HepG2 (cell line): ENCODE measurements around the gene RBCK1. TPM values are rescaled to one million over a fixed set of nuclear protein-coding genes. Genes with fewer than 3 reads are reported as not detected.

Source experiments
- CBX5 ChIP-seq: sonication (generic); formaldehyde crosslinking; IDR thresholded peaks from 2 replicates; pipeline ENCODE4 v1.4.0; 2020; ENCODE audit warnings: missing genetic modification reagents, borderline replicate concordance
- GATAD2A ChIP-seq: IDR thresholded peaks from 2 replicates; pipeline ENCODE4 v1.6.1; 2016
- MIXL1 ChIP-seq: IDR thresholded peaks from 2 replicates; pipeline ENCODE4 v1.6.1; 2016
- NFE2 ChIP-seq: sonication (generic); formaldehyde crosslinking; IDR thresholded peaks from 2 replicates; pipeline ENCODE4 v1.4.0; 2020; ENCODE audit warnings: missing genetic modification reagents
- NFKBIZ ChIP-seq: IDR thresholded peaks from 2 replicates; pipeline ENCODE4 v1.6.1; 2018; ENCODE audit warnings: missing genetic modification reagents, missing compliant biosample characterization
- PTBP1 ChIP-seq: fragments of 200-400 bp; formaldehyde crosslinking; IDR thresholded peaks from 2 replicates; pipeline ENCODE4 v1.6.1; 2018; ENCODE audit warnings: low read length, low read depth; ENCODE audit not compliant: poor library complexity, severe bottlenecking
- TOE1 ChIP-seq: sonication (generic); formaldehyde crosslinking; IDR thresholded peaks from 2 replicates; pipeline ENCODE4 v1.4.0; 2020; ENCODE audit warnings: mild to moderate bottlenecking, missing genetic modification reagents
- ZC3H4 ChIP-seq: sonication (generic); formaldehyde crosslinking; IDR thresholded peaks from 2 replicates; pipeline ENCODE4 v1.4.0; 2020; ENCODE audit warnings: missing genetic modification reagents, borderline replicate concordance
- ZNF326 ChIP-seq: sonication (generic); formaldehyde crosslinking; IDR thresholded peaks from 2 replicates; pipeline ENCODE4 v1.4.0; 2020; ENCODE audit warnings: missing genetic modification reagents, borderline replicate concordance
- ZNF501 ChIP-seq: sonication (generic); formaldehyde crosslinking; IDR thresholded peaks from 2 replicates; pipeline ENCODE4 v1.5.1; 2020; ENCODE audit warnings: mild to moderate bottlenecking, moderate library complexity, missing genetic modification reagents
- ZNF619 ChIP-seq: sonication (generic); formaldehyde crosslinking; IDR thresholded peaks from 2 replicates; pipeline ENCODE4 v1.4.0; 2020; ENCODE audit warnings: mild to moderate bottlenecking, missing genetic modification reagents
- ZNF883 ChIP-seq: sonication (generic); formaldehyde crosslinking; IDR thresholded peaks from 2 replicates; pipeline ENCODE4 v1.5.1; 2020; ENCODE audit warnings: mild to moderate bottlenecking, missing genetic modification reagents; ENCODE audit errors: not compliant biosample characterization
- polyA plus RNA-seq, 8 experiments: library from polyadenylated mRNA; depleted of rRNA in 3 of 8; stranded (reverse) in 7 of 8; unstranded in 1 of 8; fragments of >200 nt; fragmentation: Illumina TruSeq in 4 of 8; extraction: Trizol in 4 of 8; gene quantifications; 2 replicates each; pipeline versions ENCODE4 v1.2.1 to v1.2.3, GENCODE V29; 2011 to 2016; ENCODE audit warnings: low read depth in 4 of 8, missing spikeins in 1 of 8, mixed read lengths in 1 of 8; ENCODE audit not compliant: insufficient read depth in 1 of 8
- total RNA-seq, 5 experiments: library from RNA; depleted of rRNA; stranded (reverse); fragments of >200 nt; fragmentation: Illumina TruSeq; extraction: Trizol; gene quantifications; 2 replicates each; pipeline ENCODE4 v1.2.3, GENCODE V29; 2016; ENCODE audit warnings: low read depth in 1 of 5
- TF ChIP-seq, protein P1 (sequence below): sonication (generic); formaldehyde crosslinking; conservative IDR thresholded peaks from 2 replicates; pipeline ENCODE4 v1.8.0; 2022; ENCODE audit warnings: mild to moderate bottlenecking, moderate library complexity, missing genetic modification reagents
- TF ChIP-seq, protein P2 (sequence below): sonication (generic); formaldehyde crosslinking; IDR thresholded peaks from 2 replicates; pipeline ENCODE4 v1.4.0; 2020; ENCODE audit warnings: missing genetic modification reagents
- TF ChIP-seq, protein P3 (sequence below): conservative IDR thresholded peaks from 2 replicates; pipeline ENCODE4 v1.6.1; 2018; ENCODE audit warnings: missing genetic modification reagents
- TF ChIP-seq, protein P4 (sequence below): sonication (generic); formaldehyde crosslinking; IDR thresholded peaks from 2 replicates; pipeline ENCODE4 v1.8.1; 2023; ENCODE audit warnings: mild to moderate bottlenecking, missing genetic modification reagents
- TF ChIP-seq, protein P5 (sequence below): IDR thresholded peaks from 2 replicates; pipeline ENCODE4 v1.6.1; 2018; ENCODE audit warnings: missing genetic modification reagents, mild to moderate bottlenecking, missing compliant biosample characterization

Gene RBCK1
- total and polyA plus RNA-seq, 2 of the 13 experiments (the other 11 are each of a cell fraction or from before 2014, with no cell fraction given) = 149 to 215 TPM

DNA sequence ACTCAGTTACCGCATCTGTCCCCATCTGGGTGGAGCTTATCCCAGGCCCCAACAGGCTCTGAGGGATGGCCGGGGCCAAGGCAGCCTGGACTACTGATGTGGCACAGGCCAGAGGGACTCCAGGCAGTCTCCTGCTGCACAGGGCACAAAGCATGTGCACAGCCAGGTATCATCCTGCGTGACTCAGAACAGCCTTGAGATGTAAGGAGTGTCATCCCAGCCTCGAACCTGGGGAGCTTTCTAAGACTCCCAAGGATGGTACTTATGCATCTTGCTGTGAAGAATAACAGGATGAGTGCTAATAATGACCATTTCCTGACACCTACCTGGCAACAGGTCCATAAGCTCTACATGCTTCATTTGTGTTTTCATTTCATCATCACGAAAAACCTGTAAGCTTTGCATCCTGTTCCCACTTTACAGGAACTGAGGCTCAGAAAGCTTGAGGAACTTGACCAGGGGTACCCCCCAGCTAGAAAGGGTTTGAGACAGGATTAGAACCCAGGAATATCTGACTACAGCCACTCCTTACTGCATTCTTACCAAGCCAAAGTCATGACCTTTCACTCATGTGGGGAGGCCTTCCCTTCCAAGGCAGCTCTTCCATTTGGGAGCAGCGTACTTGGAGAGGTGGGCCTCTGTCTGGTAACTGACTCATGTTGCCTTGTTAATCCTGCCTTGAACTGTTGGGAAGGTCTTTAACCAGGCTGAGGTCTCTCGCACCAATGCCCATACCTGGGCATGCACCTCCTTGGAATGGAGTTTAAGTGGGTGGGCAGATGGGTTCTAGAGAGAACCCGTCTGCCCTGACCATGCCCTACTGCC is 25.6 kb upstream of the RBCK1 start (continued):
- TF ChIP-seq, protein P1, sequence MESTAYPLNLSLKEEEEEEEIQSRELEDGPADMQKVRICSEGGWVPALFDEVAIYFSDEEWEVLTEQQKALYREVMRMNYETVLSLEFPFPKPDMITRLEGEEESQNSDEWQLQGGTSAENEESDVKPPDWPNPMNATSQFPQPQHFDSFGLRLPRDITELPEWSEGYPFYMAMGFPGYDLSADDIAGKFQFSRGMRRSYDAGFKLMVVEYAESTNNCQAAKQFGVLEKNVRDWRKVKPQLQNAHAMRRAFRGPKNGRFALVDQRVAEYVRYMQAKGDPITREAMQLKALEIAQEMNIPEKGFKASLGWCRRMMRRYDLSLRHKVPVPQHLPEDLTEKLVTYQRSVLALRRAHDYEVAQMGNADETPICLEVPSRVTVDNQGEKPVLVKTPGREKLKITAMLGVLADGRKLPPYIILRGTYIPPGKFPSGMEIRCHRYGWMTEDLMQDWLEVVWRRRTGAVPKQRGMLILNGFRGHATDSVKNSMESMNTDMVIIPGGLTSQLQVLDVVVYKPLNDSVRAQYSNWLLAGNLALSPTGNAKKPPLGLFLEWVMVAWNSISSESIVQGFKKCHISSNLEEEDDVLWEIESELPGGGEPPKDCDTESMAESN = peak; percentile 14; the same call in 1 of the 2 replicates
- TF ChIP-seq CBX5 = peak; percentile 37; the same call in 1 of the 2 replicates
- TF ChIP-seq ZNF501 (CRISPR knock-in tag) = peak; percentile 48; the same call in 1 of the 2 replicates
- TF ChIP-seq GATAD2A = peak; percentile 7; the same call in 1 of the 2 replicates
- TF ChIP-seq PTBP1 = no peak
- TF ChIP-seq, protein P2, sequence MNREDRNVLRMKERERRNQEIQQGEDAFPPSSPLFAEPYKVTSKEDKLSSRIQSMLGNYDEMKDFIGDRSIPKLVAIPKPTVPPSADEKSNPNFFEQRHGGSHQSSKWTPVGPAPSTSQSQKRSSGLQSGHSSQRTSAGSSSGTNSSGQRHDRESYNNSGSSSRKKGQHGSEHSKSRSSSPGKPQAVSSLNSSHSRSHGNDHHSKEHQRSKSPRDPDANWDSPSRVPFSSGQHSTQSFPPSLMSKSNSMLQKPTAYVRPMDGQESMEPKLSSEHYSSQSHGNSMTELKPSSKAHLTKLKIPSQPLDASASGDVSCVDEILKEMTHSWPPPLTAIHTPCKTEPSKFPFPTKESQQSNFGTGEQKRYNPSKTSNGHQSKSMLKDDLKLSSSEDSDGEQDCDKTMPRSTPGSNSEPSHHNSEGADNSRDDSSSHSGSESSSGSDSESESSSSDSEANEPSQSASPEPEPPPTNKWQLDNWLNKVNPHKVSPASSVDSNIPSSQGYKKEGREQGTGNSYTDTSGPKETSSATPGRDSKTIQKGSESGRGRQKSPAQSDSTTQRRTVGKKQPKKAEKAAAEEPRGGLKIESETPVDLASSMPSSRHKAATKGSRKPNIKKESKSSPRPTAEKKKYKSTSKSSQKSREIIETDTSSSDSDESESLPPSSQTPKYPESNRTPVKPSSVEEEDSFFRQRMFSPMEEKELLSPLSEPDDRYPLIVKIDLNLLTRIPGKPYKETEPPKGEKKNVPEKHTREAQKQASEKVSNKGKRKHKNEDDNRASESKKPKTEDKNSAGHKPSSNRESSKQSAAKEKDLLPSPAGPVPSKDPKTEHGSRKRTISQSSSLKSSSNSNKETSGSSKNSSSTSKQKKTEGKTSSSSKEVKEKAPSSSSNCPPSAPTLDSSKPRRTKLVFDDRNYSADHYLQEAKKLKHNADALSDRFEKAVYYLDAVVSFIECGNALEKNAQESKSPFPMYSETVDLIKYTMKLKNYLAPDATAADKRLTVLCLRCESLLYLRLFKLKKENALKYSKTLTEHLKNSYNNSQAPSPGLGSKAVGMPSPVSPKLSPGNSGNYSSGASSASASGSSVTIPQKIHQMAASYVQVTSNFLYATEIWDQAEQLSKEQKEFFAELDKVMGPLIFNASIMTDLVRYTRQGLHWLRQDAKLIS (CRISPR knock-in tag) = peak; percentile 73
- peak; percentile 43; the same call in 1 of the 2 replicates for TF ChIP-seq ZNF326
- TF ChIP-seq, protein P3, sequence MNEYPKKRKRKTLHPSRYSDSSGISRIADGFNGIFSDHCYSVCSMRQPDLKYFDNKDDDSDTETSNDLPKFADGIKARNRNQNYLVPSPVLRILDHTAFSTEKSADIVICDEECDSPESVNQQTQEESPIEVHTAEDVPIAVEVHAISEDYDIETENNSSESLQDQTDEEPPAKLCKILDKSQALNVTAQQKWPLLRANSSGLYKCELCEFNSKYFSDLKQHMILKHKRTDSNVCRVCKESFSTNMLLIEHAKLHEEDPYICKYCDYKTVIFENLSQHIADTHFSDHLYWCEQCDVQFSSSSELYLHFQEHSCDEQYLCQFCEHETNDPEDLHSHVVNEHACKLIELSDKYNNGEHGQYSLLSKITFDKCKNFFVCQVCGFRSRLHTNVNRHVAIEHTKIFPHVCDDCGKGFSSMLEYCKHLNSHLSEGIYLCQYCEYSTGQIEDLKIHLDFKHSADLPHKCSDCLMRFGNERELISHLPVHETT (CRISPR knock-in tag) = 0 out of 2 replicates have a peak, but pooled peaks have one; percentile 0
- peak; percentile 95; the same call in 1 of the 2 replicates for TF ChIP-seq ZC3H4 (CRISPR knock-in tag)
- peak; percentile 4 for TF ChIP-seq ZNF883 (CRISPR knock-in tag)
- TF ChIP-seq, protein P4, sequence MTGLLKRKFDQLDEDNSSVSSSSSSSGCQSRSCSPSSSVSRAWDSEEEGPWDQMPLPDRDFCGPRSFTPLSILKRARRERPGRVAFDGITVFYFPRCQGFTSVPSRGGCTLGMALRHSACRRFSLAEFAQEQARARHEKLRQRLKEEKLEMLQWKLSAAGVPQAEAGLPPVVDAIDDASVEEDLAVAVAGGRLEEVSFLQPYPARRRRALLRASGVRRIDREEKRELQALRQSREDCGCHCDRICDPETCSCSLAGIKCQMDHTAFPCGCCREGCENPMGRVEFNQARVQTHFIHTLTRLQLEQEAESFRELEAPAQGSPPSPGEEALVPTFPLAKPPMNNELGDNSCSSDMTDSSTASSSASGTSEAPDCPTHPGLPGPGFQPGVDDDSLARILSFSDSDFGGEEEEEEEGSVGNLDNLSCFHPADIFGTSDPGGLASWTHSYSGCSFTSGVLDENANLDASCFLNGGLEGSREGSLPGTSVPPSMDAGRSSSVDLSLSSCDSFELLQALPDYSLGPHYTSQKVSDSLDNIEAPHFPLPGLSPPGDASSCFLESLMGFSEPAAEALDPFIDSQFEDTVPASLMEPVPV (CRISPR knock-in tag) = no peak
- 0 out of 2 replicates have a peak, but pooled peaks have one; percentile 9 for TF ChIP-seq ZNF619 (CRISPR knock-in tag)
- 0 out of 2 replicates have a peak, but pooled peaks have one; percentile 5 for TF ChIP-seq MIXL1 (CRISPR knock-in tag)
- TF ChIP-seq NFKBIZ (CRISPR knock-in tag) = 0 out of 2 replicates have a peak, but pooled peaks have one; percentile 5
- no peak for TF ChIP-seq TOE1 (CRISPR knock-in tag)
- TF ChIP-seq, protein P5, sequence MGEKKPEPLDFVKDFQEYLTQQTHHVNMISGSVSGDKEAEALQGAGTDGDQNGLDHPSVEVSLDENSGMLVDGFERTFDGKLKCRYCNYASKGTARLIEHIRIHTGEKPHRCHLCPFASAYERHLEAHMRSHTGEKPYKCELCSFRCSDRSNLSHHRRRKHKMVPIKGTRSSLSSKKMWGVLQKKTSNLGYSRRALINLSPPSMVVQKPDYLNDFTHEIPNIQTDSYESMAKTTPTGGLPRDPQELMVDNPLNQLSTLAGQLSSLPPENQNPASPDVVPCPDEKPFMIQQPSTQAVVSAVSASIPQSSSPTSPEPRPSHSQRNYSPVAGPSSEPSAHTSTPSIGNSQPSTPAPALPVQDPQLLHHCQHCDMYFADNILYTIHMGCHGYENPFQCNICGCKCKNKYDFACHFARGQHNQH = peak; percentile 9; the same call in 1 of the 2 replicates
- no peak; the same call in 1 of the 2 replicates for TF ChIP-seq NFE2 (CRISPR knock-in tag)
